Prostate gland (tissue), 2 donors: ENCODE data around the gene PTH2R. TPM values are rescaled to one million over a fixed set of nuclear protein-coding genes. Genes with fewer than 3 reads are reported as not detected.

ENCODE experiments used
- DNase-seq: peaks from one replicate; pipeline ENCODE4 v3.0.0-alpha.2; 2019; ENCODE audit warnings: low spot score
- H3K27ac ChIP-seq, 2 donors: fragments of 200-600 bp; sonication (generic); 2 replicates each; pipeline ENCODE4 v1.5.1; 2017 to 2019
- H3K27me3 ChIP-seq: fragments of 200-600 bp; sonication (generic); replicated peaks from 2 replicates; pipeline ENCODE4 v1.5.1; 2019; ENCODE audit not compliant: insufficient read depth
- H3K36me3 ChIP-seq, 2 donors: fragments of 200-600 bp; sonication (generic); 1 replicate in 1 of 2; 2 replicates in 1 of 2; pipeline versions ENCODE4 v1.5.1 to v1.8.1; 2017 to 2019
- H3K4me1 ChIP-seq: fragments of 200-600 bp; sonication (generic); replicated peaks from 2 replicates; pipeline ENCODE4 v1.5.1; 2019
- H3K4me3 ChIP-seq, 2 donors: fragments of 200-600 bp; sonication (generic); 2 replicates each; pipeline ENCODE4 v1.5.1; 2017 to 2019
- H3K9me3 ChIP-seq: fragments of 200-600 bp; sonication (generic); 2 replicates; pipeline ENCODE4 v1.5.1; 2017
- POLR2A ChIP-seq: fragments of 450-650 bp; IDR thresholded peaks from one replicate; pipeline ENCODE4 v1.6.1; 2016; ENCODE audit warnings: antibody characterized with exemption, mild to moderate bottlenecking
- POLR2AphosphoS5 ChIP-seq: sonication (generic); formaldehyde crosslinking; IDR thresholded peaks from one replicate; pipeline ENCODE4 v1.6.1; 2017; ENCODE audit warnings: antibody characterized with exemption
- WGBS: methylation state at CpG from one replicate; pipeline ENCODE4 v1.1.5; 2018; 5-methylcytosine and 5-hydroxymethylcytosine counted together
- intact Hi-C: fragments of 100-400 bp; cut with DNase I; formaldehyde crosslinking; loops from one replicate; pipeline ENCODE4 v1.14.2; 2022
- total RNA-seq, 2 donors: library from RNA; depleted of rRNA; stranded (reverse); fragments of >200 nt; gene quantifications; one replicate each; pipeline ENCODE4 v1.1.0, GENCODE V29; 2016
- TF ChIP-seq, protein P1 (sequence below), 4 experiments: fragments of 200-600 bp in 2 of 4; fragments of 450-650 bp in 2 of 4; sonication (generic) in 2 of 4; IDR thresholded peaks; 1 replicate in 3 of 4; 2 replicates in 1 of 4; pipeline ENCODE4 v1.5.1; 2016 to 2019; ENCODE audit warnings: antibody characterized with exemption in 4 of 4, mild to moderate bottlenecking in 2 of 4, moderate library complexity in 2 of 4

The PTH2R gene
- total RNA-seq, 2 donors from 2014 or later = 0.09 to 0.34 TPM

DNA sequence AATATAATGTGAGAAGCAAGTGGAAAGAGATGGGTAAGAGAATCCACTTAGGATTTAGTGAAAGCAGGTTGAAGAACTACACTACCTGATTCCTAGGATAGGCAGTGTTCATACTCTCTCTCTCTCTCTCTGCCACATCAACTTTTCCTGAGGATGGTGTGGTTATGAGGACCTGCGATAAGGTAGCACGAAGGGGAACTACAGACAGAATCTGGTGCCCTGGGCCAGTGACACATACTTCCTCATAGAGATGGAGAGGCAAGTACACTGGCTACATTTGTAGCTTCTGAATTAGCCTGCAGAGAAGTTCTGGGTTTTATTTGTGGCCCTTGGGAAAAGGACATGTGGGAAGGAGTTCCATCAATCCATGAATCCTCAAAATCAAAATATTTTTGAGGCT, 44.5 kb downstream of the PTH2R start:
- Histone ChIP-seq H3K27me3 (no peaks in the 10 kb centered on the region), H3K4me3 (no peak overlapping the region), H3K36me3 (no peaks in the 10 kb centered on the region), H3K9me3 (no peaks in the 10 kb centered on the region), H3K4me1 (no peaks in the 10 kb centered on the region), H3K27ac (no peak overlapping the region)
- intact Hi-C loops = no loop called here
- no peak for TF ChIP-seq POLR2AphosphoS5
- TF ChIP-seq, protein P1, sequence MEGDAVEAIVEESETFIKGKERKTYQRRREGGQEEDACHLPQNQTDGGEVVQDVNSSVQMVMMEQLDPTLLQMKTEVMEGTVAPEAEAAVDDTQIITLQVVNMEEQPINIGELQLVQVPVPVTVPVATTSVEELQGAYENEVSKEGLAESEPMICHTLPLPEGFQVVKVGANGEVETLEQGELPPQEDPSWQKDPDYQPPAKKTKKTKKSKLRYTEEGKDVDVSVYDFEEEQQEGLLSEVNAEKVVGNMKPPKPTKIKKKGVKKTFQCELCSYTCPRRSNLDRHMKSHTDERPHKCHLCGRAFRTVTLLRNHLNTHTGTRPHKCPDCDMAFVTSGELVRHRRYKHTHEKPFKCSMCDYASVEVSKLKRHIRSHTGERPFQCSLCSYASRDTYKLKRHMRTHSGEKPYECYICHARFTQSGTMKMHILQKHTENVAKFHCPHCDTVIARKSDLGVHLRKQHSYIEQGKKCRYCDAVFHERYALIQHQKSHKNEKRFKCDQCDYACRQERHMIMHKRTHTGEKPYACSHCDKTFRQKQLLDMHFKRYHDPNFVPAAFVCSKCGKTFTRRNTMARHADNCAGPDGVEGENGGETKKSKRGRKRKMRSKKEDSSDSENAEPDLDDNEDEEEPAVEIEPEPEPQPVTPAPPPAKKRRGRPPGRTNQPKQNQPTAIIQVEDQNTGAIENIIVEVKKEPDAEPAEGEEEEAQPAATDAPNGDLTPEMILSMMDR (IDR thresholded peaks at IDR 0.05) = no peak
- WGBS = 84% methylated on average over 2 of the region's 2 CpGs
- no peak for DNase-seq

DNA sequence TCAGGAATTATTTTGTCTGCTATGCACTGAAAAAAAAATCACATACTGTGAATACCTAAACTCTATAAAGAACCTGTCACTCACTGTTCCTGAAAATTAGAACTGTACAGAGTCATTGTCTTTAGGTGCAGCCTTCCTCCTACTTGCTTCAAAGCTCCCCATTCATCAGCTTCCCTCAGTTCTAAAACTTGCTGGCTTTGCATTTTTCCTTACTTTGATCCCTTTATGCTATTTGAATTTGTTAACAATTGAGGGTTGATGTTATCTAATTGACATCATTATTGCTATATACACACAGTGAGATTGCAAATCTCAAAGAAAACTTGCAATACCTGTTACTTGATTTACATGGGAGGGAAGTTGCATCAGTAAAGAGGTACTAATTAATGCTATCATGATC, 48.3 kb downstream of the PTH2R start:
- intact Hi-C loops = no loop called here
- H3K9me3 ChIP-seq = no peaks in the 10 kb centered on the region
- no peaks in the 10 kb centered on the region for H3K4me1 ChIP-seq
- H3K4me3 ChIP-seq = no peak overlapping the region
- TF ChIP-seq POLR2AphosphoS5 (no peak), POLR2A (no peak)
- TF ChIP-seq, protein P1 (IDR thresholded peaks at IDR 0.05) = no peak
- H3K27ac ChIP-seq = no peak overlapping the region
- DNase-seq = no peak
- H3K27me3 ChIP-seq = no peaks in the 10 kb centered on the region
- H3K36me3 ChIP-seq = no peaks in the 10 kb centered on the region

DNA sequence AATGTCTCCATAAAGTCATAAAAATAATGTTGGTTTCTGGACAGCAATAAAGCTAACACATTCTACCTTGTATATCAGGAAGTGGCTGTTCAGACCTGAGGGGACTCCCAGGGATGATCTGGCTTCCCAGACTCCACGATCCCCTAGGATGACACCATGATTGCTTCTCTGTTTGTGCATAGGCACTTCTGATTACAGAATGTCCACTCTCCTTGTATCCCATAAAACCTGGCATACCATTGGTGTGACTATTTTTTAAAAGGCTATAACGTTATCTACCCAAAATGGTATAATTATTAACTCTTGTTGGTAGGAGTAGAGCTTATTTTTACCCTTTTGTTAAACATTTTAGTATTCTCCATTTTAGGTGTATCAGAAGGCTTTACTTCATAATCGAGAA, 57.1 kb downstream of the PTH2R start:
- 74% methylated on average over 3 of the region's 3 CpGs for WGBS
- Histone ChIP-seq H3K9me3 (no peaks in the 10 kb centered on the region), H3K4me3 (no peak overlapping the region), H3K4me1 (no peaks in the 10 kb centered on the region), H3K36me3 (no peaks in the 10 kb centered on the region), H3K27ac (no peak overlapping the region), H3K27me3 (no peaks in the 10 kb centered on the region)
- no peak for DNase-seq
- intact Hi-C loops = loop anchor here (10.0 kb wide), 1 partner anchor 741 kb away; no protein-coding TSS in a partner anchor
- no peak for TF ChIP-seq POLR2AphosphoS5
- TF ChIP-seq, protein P1 (IDR thresholded peaks at IDR 0.05) = no peak
- no peak for TF ChIP-seq POLR2A

DNA sequence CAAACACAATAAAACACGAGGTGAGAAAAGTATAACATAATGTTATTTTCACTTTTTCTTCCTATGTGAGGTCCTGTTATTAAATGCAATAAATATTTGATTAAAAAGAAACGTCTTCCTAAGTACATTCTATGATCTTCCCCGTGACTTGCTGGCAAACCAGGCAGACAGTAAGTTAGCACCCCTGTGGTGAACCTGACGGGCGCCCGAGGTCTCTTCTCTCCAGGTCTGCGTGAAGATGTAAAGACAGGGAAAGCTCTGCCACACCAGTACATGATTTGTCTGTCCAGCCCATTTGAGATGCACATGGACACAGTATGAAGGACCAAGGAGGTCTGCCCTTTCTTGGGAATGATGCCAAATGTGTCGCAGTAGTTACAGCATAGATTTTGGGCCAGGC, 57.6 kb downstream of the PTH2R start:
- H3K27ac ChIP-seq = no peak overlapping the region
- H3K4me1 ChIP-seq = no peaks in the 10 kb centered on the region
- no peak overlapping the region for H3K4me3 ChIP-seq
- no peak for TF ChIP-seq POLR2AphosphoS5
- no peak for TF ChIP-seq POLR2A
- TF ChIP-seq, protein P1 (IDR thresholded peaks at IDR 0.05) = no peak
- intact Hi-C loops = loop anchor here (10.0 kb wide), 1 partner anchor 741 kb away; no protein-coding TSS in a partner anchor
- H3K9me3 ChIP-seq = no peaks in the 10 kb centered on the region
- no peaks in the 10 kb centered on the region for H3K36me3 ChIP-seq
- DNase-seq = no peak
- no peaks in the 10 kb centered on the region for H3K27me3 ChIP-seq
- WGBS = 87% methylated on average over 8 of the region's 8 CpGs

DNA sequence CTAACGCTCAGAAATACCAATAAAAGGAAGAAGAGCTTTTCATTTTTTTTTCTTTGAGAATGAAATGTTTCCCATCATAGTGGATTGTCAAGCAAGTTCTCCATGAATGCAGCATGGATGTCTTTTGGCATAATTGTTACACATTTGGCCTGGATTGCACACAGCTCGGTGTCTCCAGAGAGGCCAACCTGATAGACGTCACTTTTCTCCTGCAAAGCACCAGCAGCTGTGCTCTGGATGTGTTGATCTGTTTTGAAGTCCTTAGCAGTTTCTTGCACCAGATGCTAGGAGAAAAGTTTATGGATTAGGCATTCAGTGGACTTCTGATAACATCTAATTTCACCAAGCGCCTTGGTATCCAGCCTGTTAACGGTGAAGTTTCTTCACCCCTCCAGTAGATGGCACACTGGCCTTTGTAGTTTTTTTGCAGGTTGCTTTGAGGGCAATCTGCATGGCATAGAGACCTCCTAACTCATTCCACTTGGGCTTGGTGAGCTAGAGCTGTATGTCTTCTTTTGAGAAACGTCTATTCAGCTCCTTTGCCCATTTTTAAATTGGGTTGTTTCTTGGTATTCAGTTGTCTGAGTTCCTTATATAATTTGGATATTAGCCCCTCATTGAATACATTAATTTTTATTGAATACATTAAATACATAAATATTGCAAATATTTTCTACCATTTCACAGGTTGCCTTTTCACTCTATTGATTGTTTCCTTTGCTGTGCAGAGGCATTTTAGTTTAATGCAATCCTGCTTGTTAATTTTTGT, 59.7 kb downstream of the PTH2R start:
- H3K4me1 ChIP-seq = no peaks in the 10 kb centered on the region
- no peaks in the 10 kb centered on the region for H3K9me3 ChIP-seq
- TF ChIP-seq POLR2A = no peak
- TF ChIP-seq, protein P1 (IDR thresholded peaks at IDR 0.05) = peak in 3 of 4 experiments; percentile 26 to 49 (median 44)

More for the DNA sequence above, 59.7 kb downstream of the PTH2R start:
- DNase-seq = no peak
- Histone ChIP-seq H3K36me3 (no peaks in the 10 kb centered on the region), H3K27ac (no peak overlapping the region), H3K27me3 (no peaks in the 10 kb centered on the region), H3K4me3 (no peak overlapping the region)
- 21% methylated on average over 6 of the region's 6 CpGs for WGBS
- intact Hi-C loops = loop anchor here (10.0 kb wide), 1 partner anchor 738 kb away; no protein-coding TSS in a partner anchor
